ENCODE data around the gene ARHGEF12.

The ARHGEF12 gene

DNA sequence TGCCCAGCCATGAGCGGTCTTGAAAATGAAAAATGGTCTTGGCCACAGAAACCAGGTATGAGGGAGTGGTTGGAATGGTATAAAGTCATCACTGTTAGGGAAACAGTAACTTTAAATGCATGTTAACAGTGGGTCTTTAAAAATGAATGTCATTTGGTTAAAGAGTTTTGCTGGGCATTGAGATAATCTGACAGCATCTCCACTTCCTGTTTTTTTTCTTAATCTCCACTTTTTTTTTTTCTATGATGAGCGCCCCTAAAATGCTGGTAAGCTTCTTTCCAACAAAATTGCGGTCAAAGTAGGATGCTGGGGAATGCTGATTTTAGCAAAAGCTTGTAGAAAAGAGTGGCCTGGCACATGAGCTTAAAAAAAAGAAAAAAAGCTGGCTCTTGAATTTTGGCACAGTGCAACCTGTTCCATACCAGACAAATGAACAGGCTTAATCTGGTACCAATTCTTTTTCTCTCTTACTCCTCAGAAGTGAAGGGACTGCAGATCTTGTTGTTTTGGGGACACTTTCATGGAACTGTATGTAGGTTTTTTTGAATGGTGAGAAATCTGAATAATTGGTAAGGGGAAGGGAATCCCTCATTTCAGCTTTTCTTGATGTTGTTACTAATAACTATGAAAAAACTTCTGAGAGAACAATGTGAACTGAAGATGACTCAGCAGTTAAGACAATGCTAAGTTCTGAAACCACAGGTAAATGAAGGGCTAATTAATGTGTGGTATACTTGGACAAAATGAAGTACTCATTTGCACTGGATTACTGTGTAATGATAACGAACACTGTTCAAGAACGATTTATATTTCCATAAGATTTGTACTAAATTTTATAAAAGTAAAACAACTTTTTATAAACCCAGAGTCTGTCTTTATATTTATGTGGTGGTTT, 3.1 kb upstream of the ARHGEF12 start:
- peak overlapping the region; percentile 75 for H2AK5ac ChIP-seq (ENCODE audit: low read length, severe bottlenecking)
- H3K9ac ChIP-seq (ENCODE audit: low read length) = peak overlapping the region; percentile 72
- H3K27me3 ChIP-seq (ENCODE audit: control insufficient read depth in 1 of 2, insufficient read depth in 1 of 2, low read length in 2 of 2) = no peaks in the 10 kb centered on the region
- WGBS = 100% methylated on average over 2 of the region's 5 CpGs
- H3K14ac ChIP-seq (ENCODE audit: low read length in 2 of 2) = no peak overlapping the region
- peak overlapping the region; percentile 16 for H2BK15ac ChIP-seq (ENCODE audit: low read depth, poor library complexity, severe bottlenecking)
- H4K91ac ChIP-seq (ENCODE audit: low read length) = no peak overlapping the region
- peak overlapping the region in 1 of 2 experiments; percentile 20 for H3K4me3 ChIP-seq (ENCODE audit: insufficient read depth in 1 of 2, low read depth in 1 of 2, low read length in 2 of 2)
- peak overlapping the region in 1 of 2 experiments; percentile 71 for H2BK12ac ChIP-seq (ENCODE audit: low read length in 2 of 2)
- DNase-seq = no peak
- H3K23ac ChIP-seq (ENCODE audit: low read length in 2 of 2) = no peak overlapping the region
- H2BK5ac ChIP-seq (ENCODE audit: low read depth, low read length, poor library complexity, severe bottlenecking) = no peak overlapping the region
- H4K8ac ChIP-seq (ENCODE audit: low read length) = peak overlapping the region; percentile 14
- H3K27ac ChIP-seq (ENCODE audit: low read length, poor library complexity, severe bottlenecking) = no peak overlapping the region
- no peak overlapping the region for H2AFZ ChIP-seq (ENCODE audit: low read depth, low read length)
- H3K4ac ChIP-seq (ENCODE audit: low read depth in 1 of 2, low read length in 2 of 2) = no peak overlapping the region
- no peaks in the 10 kb centered on the region for H3K9me3 ChIP-seq (ENCODE audit: control insufficient read depth, low read length)
- peaks cover 6% of the 10 kb centered on the region for H3K4me1 ChIP-seq (ENCODE audit: control insufficient read depth, insufficient read depth, low read depth, low read length)
- no peak overlapping the region for H2BK120ac ChIP-seq (ENCODE audit: low read depth, low read length)
- no peak overlapping the region for H3K18ac ChIP-seq (ENCODE audit: low read depth in 1 of 2, low read length in 2 of 2)
- H3K36me3 ChIP-seq (ENCODE audit: control insufficient read depth in 1 of 2, insufficient read depth in 2 of 2, low read depth in 1 of 2, low read length in 2 of 2) = peaks cover 6 to 25% of the 10 kb centered on the region in 2 experiments
- peaks cover 11% of the 10 kb centered on the region for H3K79me1 ChIP-seq (replicated peaks; ENCODE audit: low read length, poor library complexity, severe bottlenecking)
- no peak overlapping the region for H3K4me2 ChIP-seq (ENCODE audit: low read length, poor library complexity, severe bottlenecking)

DNA sequence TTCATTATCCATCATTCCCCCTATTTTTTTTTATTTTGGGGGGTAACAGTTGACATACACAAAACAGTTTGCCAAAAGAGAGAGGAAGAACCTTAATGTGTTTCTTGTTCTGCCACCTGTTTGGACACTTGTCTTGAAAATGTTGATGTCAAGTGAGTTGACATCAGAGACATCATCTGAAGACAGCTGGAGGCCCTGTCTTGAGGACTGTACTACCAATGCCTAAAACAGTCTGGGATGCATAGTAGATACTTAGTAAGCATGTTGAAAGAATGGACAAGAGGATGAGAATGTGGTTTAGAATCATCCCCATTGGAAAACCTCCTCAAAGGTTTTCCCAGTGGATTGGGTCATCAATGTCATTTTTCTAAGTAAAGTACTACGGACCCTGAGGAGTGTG, 2.4 kb upstream of the ARHGEF12 start:
- no peak overlapping the region for H3K4me3 ChIP-seq (ENCODE audit: insufficient read depth in 1 of 2, low read depth in 1 of 2, low read length in 2 of 2)

DNA sequence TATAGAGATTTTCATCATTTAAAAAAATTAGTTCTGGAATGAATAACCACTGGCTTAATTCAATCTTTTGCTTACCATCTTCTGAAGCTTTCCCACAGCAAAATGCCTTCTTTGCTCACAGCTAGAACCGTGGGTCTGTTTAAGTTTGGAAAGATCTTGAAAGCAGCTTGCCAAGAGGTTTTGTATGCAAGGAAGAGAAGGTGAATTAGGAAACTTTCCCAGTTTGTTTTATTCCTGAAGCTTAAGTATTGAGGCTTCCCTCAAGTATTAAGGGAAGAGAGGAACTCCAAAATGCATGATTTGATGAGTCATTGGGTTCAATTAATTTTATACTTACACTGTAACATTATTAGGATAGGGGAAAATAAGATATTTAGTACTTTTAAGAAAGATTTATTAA, 1.9 kb upstream of the ARHGEF12 start:
- Histone ChIP-seq H2BK15ac (ENCODE audit: low read depth, poor library complexity, severe bottlenecking) (no peak overlapping the region), H4K91ac (ENCODE audit: low read length) (no peak overlapping the region), H3K4me1 (ENCODE audit: control insufficient read depth, insufficient read depth, low read depth, low read length) (peaks cover 6% of the 10 kb centered on the region), H3K9ac (ENCODE audit: low read length) (peak overlapping the region; percentile 72), H3K9me3 (ENCODE audit: control insufficient read depth, low read length) (no peaks in the 10 kb centered on the region), H3K27me3 (ENCODE audit: control insufficient read depth in 1 of 2, insufficient read depth in 1 of 2, low read length in 2 of 2) (no peaks in the 10 kb centered on the region), H2BK120ac (ENCODE audit: low read depth, low read length) (no peak overlapping the region), H3K36me3 (ENCODE audit: control insufficient read depth in 1 of 2, insufficient read depth in 2 of 2, low read depth in 1 of 2, low read length in 2 of 2) (peaks cover 6 to 19% of the 10 kb centered on the region in 2 experiments), H3K23ac (ENCODE audit: low read length in 2 of 2) (no peak overlapping the region), H3K27ac (ENCODE audit: low read length, poor library complexity, severe bottlenecking) (no peak overlapping the region), H3K4ac (ENCODE audit: low read depth in 1 of 2, low read length in 2 of 2) (no peak overlapping the region), H2AFZ (ENCODE audit: low read depth, low read length) (no peak overlapping the region), H3K79me1 (replicated peaks; ENCODE audit: low read length, poor library complexity, severe bottlenecking) (peaks cover 8% of the 10 kb centered on the region), H3K4me3 (ENCODE audit: insufficient read depth in 1 of 2, low read depth in 1 of 2, low read length in 2 of 2) (no peak overlapping the region), H3K4me2 (ENCODE audit: low read length, poor library complexity, severe bottlenecking) (no peak overlapping the region), H2BK12ac (ENCODE audit: low read length in 2 of 2) (no peak overlapping the region), H2AK5ac (ENCODE audit: low read length, severe bottlenecking) (peak overlapping the region; percentile 62), H3K18ac (ENCODE audit: low read depth in 1 of 2, low read length in 2 of 2) (no peak overlapping the region), H4K8ac (ENCODE audit: low read length) (no peak overlapping the region), H3K14ac (ENCODE audit: low read length in 2 of 2) (no peak overlapping the region), H2BK5ac (ENCODE audit: low read depth, low read length, poor library complexity, severe bottlenecking) (no peak overlapping the region)
- 27% methylated on average over 1 of the region's 1 CpG for WGBS
- DNase-seq = no peak

More for the DNA sequence above, 2.4 kb upstream of the ARHGEF12 start:
- Histone ChIP-seq H2BK15ac (ENCODE audit: low read depth, poor library complexity, severe bottlenecking) (no peak overlapping the region), H3K9ac (ENCODE audit: low read length) (peak overlapping the region; percentile 72), H3K4ac (ENCODE audit: low read depth in 1 of 2, low read length in 2 of 2) (no peak overlapping the region), H3K18ac (ENCODE audit: low read depth in 1 of 2, low read length in 2 of 2) (no peak overlapping the region), H2BK120ac (ENCODE audit: low read depth, low read length) (no peak overlapping the region), H3K4me1 (ENCODE audit: control insufficient read depth, insufficient read depth, low read depth, low read length) (peaks cover 6% of the 10 kb centered on the region), H3K23ac (ENCODE audit: low read length in 2 of 2) (no peak overlapping the region), H2AFZ (ENCODE audit: low read depth, low read length) (no peak overlapping the region), H3K79me1 (replicated peaks; ENCODE audit: low read length, poor library complexity, severe bottlenecking) (peaks cover 8% of the 10 kb centered on the region), H3K4me2 (ENCODE audit: low read length, poor library complexity, severe bottlenecking) (no peak overlapping the region), H4K91ac (ENCODE audit: low read length) (no peak overlapping the region), H2BK5ac (ENCODE audit: low read depth, low read length, poor library complexity, severe bottlenecking) (no peak overlapping the region), H2AK5ac (ENCODE audit: low read length, severe bottlenecking) (peak overlapping the region; percentile 91), H4K8ac (ENCODE audit: low read length) (no peak overlapping the region), H2BK12ac (ENCODE audit: low read length in 2 of 2) (peak overlapping the region in 1 of 2 experiments; percentile 71), H3K36me3 (ENCODE audit: control insufficient read depth in 1 of 2, insufficient read depth in 2 of 2, low read depth in 1 of 2, low read length in 2 of 2) (peaks cover 6 to 21% of the 10 kb centered on the region in 2 experiments), H3K27me3 (ENCODE audit: control insufficient read depth in 1 of 2, insufficient read depth in 1 of 2, low read length in 2 of 2) (no peaks in the 10 kb centered on the region), H3K14ac (ENCODE audit: low read length in 2 of 2) (no peak overlapping the region), H3K27ac (ENCODE audit: low read length, poor library complexity, severe bottlenecking) (no peak overlapping the region), H3K9me3 (ENCODE audit: control insufficient read depth, low read length) (no peaks in the 10 kb centered on the region)
- WGBS = 83% methylated on average over 1 of the region's 1 CpG
- no peak for DNase-seq

DNA sequence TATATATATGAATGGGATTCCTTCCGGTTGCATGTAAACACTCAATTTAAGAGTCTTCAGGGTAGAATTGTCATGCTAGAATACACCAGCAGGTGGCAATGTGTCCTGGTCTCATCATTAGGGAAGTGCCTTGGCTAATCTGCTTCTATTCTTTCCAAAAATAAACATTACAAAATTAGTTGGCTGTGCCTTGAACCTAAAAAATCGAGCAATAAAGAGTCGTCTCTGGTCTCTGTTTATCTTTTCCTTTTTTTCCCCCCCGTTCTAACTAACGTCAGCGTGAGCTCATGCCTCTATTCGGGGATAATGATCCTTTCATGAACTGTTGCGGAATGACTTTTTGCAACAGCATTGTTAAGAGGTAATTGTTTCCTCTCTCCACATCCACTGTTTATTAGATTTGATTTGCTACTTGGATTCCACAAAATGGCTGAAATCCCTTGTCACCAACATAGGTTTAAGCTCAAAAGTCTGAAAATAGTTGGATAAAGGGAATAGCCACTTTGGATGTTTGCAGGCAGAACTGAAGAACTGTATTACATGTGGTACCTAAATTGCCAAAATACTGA, 1.2 kb upstream of the ARHGEF12 start:
- Histone ChIP-seq H2BK15ac (ENCODE audit: low read depth, poor library complexity, severe bottlenecking) (no peak overlapping the region), H3K18ac (ENCODE audit: low read depth in 1 of 2, low read length in 2 of 2) (no peak overlapping the region), H3K9ac (ENCODE audit: low read length) (peak overlapping the region; percentile 95), H2AK5ac (ENCODE audit: low read length, severe bottlenecking) (no peak overlapping the region), H2AFZ (ENCODE audit: low read depth, low read length) (no peak overlapping the region), H2BK12ac (ENCODE audit: low read length in 2 of 2) (no peak overlapping the region), H4K91ac (ENCODE audit: low read length) (no peak overlapping the region), H3K36me3 (ENCODE audit: control insufficient read depth in 1 of 2, insufficient read depth in 2 of 2, low read depth in 1 of 2, low read length in 2 of 2) (peaks cover 4 to 13% of the 10 kb centered on the region in 2 experiments), H3K27ac (ENCODE audit: low read length, poor library complexity, severe bottlenecking) (peak overlapping the region; percentile 93), H3K4me3 (ENCODE audit: insufficient read depth in 1 of 2, low read depth in 1 of 2, low read length in 2 of 2) (peak overlapping the region in 1 of 2 experiments; percentile 78), H4K8ac (ENCODE audit: low read length) (no peak overlapping the region), H3K79me1 (replicated peaks; ENCODE audit: low read length, poor library complexity, severe bottlenecking) (peaks cover 6% of the 10 kb centered on the region), H3K4me1 (ENCODE audit: control insufficient read depth, insufficient read depth, low read depth, low read length) (peaks cover 4% of the 10 kb centered on the region), H3K9me3 (ENCODE audit: control insufficient read depth, low read length) (no peaks in the 10 kb centered on the region), H3K14ac (ENCODE audit: low read length in 2 of 2) (no peak overlapping the region), H3K4ac (ENCODE audit: low read depth in 1 of 2, low read length in 2 of 2) (no peak overlapping the region), H3K23ac (ENCODE audit: low read length in 2 of 2) (no peak overlapping the region), H2BK5ac (ENCODE audit: low read depth, low read length, poor library complexity, severe bottlenecking) (no peak overlapping the region), H3K4me2 (ENCODE audit: low read length, poor library complexity, severe bottlenecking) (peak overlapping the region; percentile 81), H2BK120ac (ENCODE audit: low read depth, low read length) (no peak overlapping the region), H3K27me3 (ENCODE audit: control insufficient read depth in 1 of 2, insufficient read depth in 1 of 2, low read length in 2 of 2) (no peaks in the 10 kb centered on the region)
- 0% methylated on average over 2 of the region's 8 CpGs for WGBS
- peak; percentile 97 for DNase-seq

Measured in mesenchymal stem cell (in vitro differentiated cells and primary cell).